GM12892 (cell line): Measurements from ENCODE around the gene OSBPL5.

Experiments used
- POLR2A ChIP-seq: IDR thresholded peaks from 2 replicates; pipeline ENCODE4 v1.6.1; 2011; ENCODE audit warnings: low read depth, low read length, control low read depth
- POLR2AphosphoS5 ChIP-seq: IDR thresholded peaks from 2 replicates; pipeline ENCODE4 v1.6.1; 2011; ENCODE audit warnings: low read depth, low read length, control low read depth
- TAF1 ChIP-seq: IDR thresholded peaks from 2 replicates; pipeline ENCODE4 v1.6.1; 2011; ENCODE audit warnings: low read depth, mild to moderate bottlenecking, control low read depth, low read length, borderline replicate concordance

- TF ChIP-seq POLR2A (no peak), POLR2AphosphoS5 (no peak), TAF1 (no peak)
Measured at GRCh38 chr11:3190600-3190999, 25.5 kb upstream of the OSBPL5 start.
